Karpas-422 (cell line): ENCODE measurements around the gene MAPK9. TPM values are rescaled to one million over a fixed set of nuclear protein-coding genes. Genes with fewer than 3 reads are reported as not detected.

Experiments used
- DNase-seq: peaks from one replicate; pipeline ENCODE4 v3.0.0-alpha.2; 2015
- H2AFZ ChIP-seq: fragments of 200-600 bp; sonication (generic); 2 replicates; pipeline ENCODE4 v1.6.1; 2014; ENCODE audit warnings: antibody characterized with exemption, low read length, mixed read lengths
- H3K27ac ChIP-seq: fragments of 200-600 bp; sonication (generic); 2 replicates; pipeline ENCODE4 v1.5.1; 2014; ENCODE audit warnings: mild to moderate bottlenecking, low read length, moderate library complexity
- H3K27me3 ChIP-seq: fragments of 200-600 bp; sonication (generic); 2 replicates; pipeline ENCODE4 v1.6.1; 2014; ENCODE audit warnings: low read length, mixed read lengths
- H3K36me3 ChIP-seq: fragments of 200-600 bp; sonication (generic); 2 replicates; pipeline ENCODE4 v1.6.1; 2014; ENCODE audit warnings: low read length, mixed read lengths; ENCODE audit not compliant: insufficient read depth
- H3K4me1 ChIP-seq: fragments of 200-600 bp; sonication (generic); 2 replicates; pipeline ENCODE4 v1.6.1; 2014; ENCODE audit warnings: mild to moderate bottlenecking, low read length, mixed read lengths
- H3K4me2 ChIP-seq: fragments of 200-600 bp; sonication (generic); 2 replicates; pipeline ENCODE4 v1.6.1; 2014; ENCODE audit warnings: low read length, low read depth, mild to moderate bottlenecking; ENCODE audit not compliant: poor library complexity, severe bottlenecking
- H3K4me3 ChIP-seq: fragments of 200-600 bp; sonication (generic); 2 replicates; pipeline ENCODE4 v1.5.1; 2014; ENCODE audit warnings: mild to moderate bottlenecking, antibody characterized with exemption, low read length, mixed read lengths
- H3K79me2 ChIP-seq: fragments of 200-600 bp; sonication (generic); 2 replicates; pipeline ENCODE4 v1.6.1; 2014; ENCODE audit warnings: mild to moderate bottlenecking, low read length, mixed read lengths
- H3K9ac ChIP-seq: fragments of 200-600 bp; sonication (generic); 2 replicates; pipeline ENCODE4 v1.6.0; 2014; ENCODE audit warnings: low read length
- H3K9me2 ChIP-seq: fragments of 200-600 bp; sonication (generic), shearing (Covaris generic); replicated peaks from 2 replicates; pipeline ENCODE4 v1.6.0; 2014; ENCODE audit warnings: mild to moderate bottlenecking, low read length, moderate library complexity; ENCODE audit not compliant: insufficient read depth
- H3K9me3 ChIP-seq: fragments of 300-700, 200-600 bp; sonication (generic); 2 replicates; pipeline ENCODE4 v1.6.1; 2014; ENCODE audit warnings: low read length, mixed read lengths
- H4K20me1 ChIP-seq: fragments of 200-600 bp; sonication (generic); 2 replicates; pipeline ENCODE4 v1.6.1; 2014; ENCODE audit warnings: mild to moderate bottlenecking, antibody characterized with exemption, low read length, low read depth; ENCODE audit not compliant: insufficient read depth
- total RNA-seq: library from RNA; depleted of rRNA; stranded (reverse); fragments of >200 nt; shearing (Covaris generic); gene quantifications from 2 replicates; pipeline ENCODE4 v1.2.3, GENCODE V29; 2014; ENCODE audit warnings: low replicate concordance

The MAPK9 gene
- total RNA-seq, 1 experiment from 2014 or later, result 33.0 TPM

- H3K9ac ChIP-seq, result no peak overlapping the region
- no peaks in the 10 kb centered on the region for H3K36me3 ChIP-seq
- H2AFZ ChIP-seq, result no peak overlapping the region
- H3K9me2 ChIP-seq, result no peaks in the 10 kb centered on the region
- no peaks in the 10 kb centered on the region for H3K4me1 ChIP-seq
- H3K4me2 ChIP-seq, result no peak overlapping the region
- H3K27me3 ChIP-seq, result no peaks in the 10 kb centered on the region
- no peak overlapping the region for H3K27ac ChIP-seq
- no peaks in the 10 kb centered on the region for H3K9me3 ChIP-seq
- no peak overlapping the region for H3K4me3 ChIP-seq
- no peaks in the 10 kb centered on the region for H3K79me2 ChIP-seq
- no peak for DNase-seq
- H4K20me1 ChIP-seq, result no peaks in the 10 kb centered on the region
Observed at GRCh38 chr5:180334751-180335613, 43.1 kb upstream of the MAPK9 start.

GRCh38 chr5:180334176-180334575 is 42.3 kb upstream of the MAPK9 start:
- H3K9ac ChIP-seq, result no peak overlapping the region
- no peaks in the 10 kb centered on the region for H3K27me3 ChIP-seq
- no peaks in the 10 kb centered on the region for H3K9me2 ChIP-seq
- no peak overlapping the region for H2AFZ ChIP-seq
- H3K4me1 ChIP-seq, result no peaks in the 10 kb centered on the region
- H3K4me2 ChIP-seq, result no peak overlapping the region
- H3K36me3 ChIP-seq, result no peaks in the 10 kb centered on the region
- H3K4me3 ChIP-seq, result no peak overlapping the region
- no peak for DNase-seq
- no peaks in the 10 kb centered on the region for H3K79me2 ChIP-seq
- no peaks in the 10 kb centered on the region for H4K20me1 ChIP-seq
- no peak overlapping the region for H3K27ac ChIP-seq
- H3K9me3 ChIP-seq, result no peaks in the 10 kb centered on the region

- H2AFZ ChIP-seq, result no peak overlapping the region
- no peaks in the 10 kb centered on the region for H3K27me3 ChIP-seq
- no peaks in the 10 kb centered on the region for H3K9me3 ChIP-seq
- H3K79me2 ChIP-seq, result no peaks in the 10 kb centered on the region
- no peak overlapping the region for H3K4me2 ChIP-seq
- H3K36me3 ChIP-seq, result no peaks in the 10 kb centered on the region
- H3K9me2 ChIP-seq, result no peaks in the 10 kb centered on the region
- H3K4me3 ChIP-seq, result no peak overlapping the region
- DNase-seq, result no peak
- no peaks in the 10 kb centered on the region for H4K20me1 ChIP-seq
- H3K27ac ChIP-seq, result no peak overlapping the region
- no peak overlapping the region for H3K9ac ChIP-seq
- H3K4me1 ChIP-seq, result no peaks in the 10 kb centered on the region
Observed at GRCh38 chr5:180333661-180334060, 41.8 kb upstream of the MAPK9 start.

GRCh38 chr5:180332861-180333260 is 41.0 kb upstream of the MAPK9 start:
- Histone ChIP-seq H4K20me1 (no peaks in the 10 kb centered on the region), H3K4me2 (no peak overlapping the region), H3K9ac (no peak overlapping the region)

GRCh38 chr5:180332051-180332517 is 40.2 kb upstream of the MAPK9 start:
- Histone ChIP-seq H2AFZ (no peak overlapping the region), H3K9ac (no peak overlapping the region), H3K4me3 (no peak overlapping the region), H3K27me3 (no peaks in the 10 kb centered on the region), H3K27ac (no peak overlapping the region), H3K36me3 (no peaks in the 10 kb centered on the region), H3K9me2 (no peaks in the 10 kb centered on the region), H3K4me2 (no peak overlapping the region), H4K20me1 (no peaks in the 10 kb centered on the region), H3K9me3 (no peaks in the 10 kb centered on the region), H3K79me2 (no peaks in the 10 kb centered on the region), H3K4me1 (no peaks in the 10 kb centered on the region)
- no peak for DNase-seq

More at GRCh38 chr5:180332861-180333260, 41.0 kb upstream of the MAPK9 start:
- H3K27me3 ChIP-seq, result no peaks in the 10 kb centered on the region
- H3K4me3 ChIP-seq, result no peak overlapping the region
- no peaks in the 10 kb centered on the region for H3K9me2 ChIP-seq
- no peak overlapping the region for H2AFZ ChIP-seq
- H3K79me2 ChIP-seq, result no peaks in the 10 kb centered on the region
- H3K36me3 ChIP-seq, result no peaks in the 10 kb centered on the region
- DNase-seq, result no peak
- H3K4me1 ChIP-seq, result no peaks in the 10 kb centered on the region
- H3K27ac ChIP-seq, result no peak overlapping the region
- no peaks in the 10 kb centered on the region for H3K9me3 ChIP-seq

- Histone ChIP-seq H3K9me3 (no peaks in the 10 kb centered on the region), H4K20me1 (no peaks in the 10 kb centered on the region), H2AFZ (no peak overlapping the region), H3K36me3 (no peaks in the 10 kb centered on the region), H3K27me3 (no peaks in the 10 kb centered on the region), H3K79me2 (no peaks in the 10 kb centered on the region), H3K9me2 (no peaks in the 10 kb centered on the region), H3K27ac (no peak overlapping the region), H3K4me1 (no peaks in the 10 kb centered on the region), H3K4me2 (no peak overlapping the region), H3K9ac (no peak overlapping the region), H3K4me3 (no peak overlapping the region)
- no peak for DNase-seq
Observed at GRCh38 chr5:180331647-180331950, 39.7 kb upstream of the MAPK9 start.

- H3K9ac ChIP-seq, result no peak overlapping the region
Observed at GRCh38 chr5:180330810-180331646, 39.1 kb upstream of the MAPK9 start.

GRCh38 chr5:180330270-180330648 is 38.4 kb upstream of the MAPK9 start:
- H3K4me1 ChIP-seq, result no peaks in the 10 kb centered on the region
- H3K4me2 ChIP-seq, result no peak overlapping the region
- no peak for DNase-seq
- no peaks in the 10 kb centered on the region for H3K9me2 ChIP-seq
- H3K36me3 ChIP-seq, result no peaks in the 10 kb centered on the region
- no peaks in the 10 kb centered on the region for H3K27me3 ChIP-seq
- no peak overlapping the region for H3K9ac ChIP-seq
- H3K27ac ChIP-seq, result no peak overlapping the region
- H3K79me2 ChIP-seq, result no peaks in the 10 kb centered on the region
- H3K9me3 ChIP-seq, result no peaks in the 10 kb centered on the region
- no peaks in the 10 kb centered on the region for H4K20me1 ChIP-seq
- no peak overlapping the region for H3K4me3 ChIP-seq
- H2AFZ ChIP-seq, result no peak overlapping the region

More at GRCh38 chr5:180330810-180331646, 39.1 kb upstream of the MAPK9 start:
- H3K4me2 ChIP-seq, result no peak overlapping the region
- H3K36me3 ChIP-seq, result no peaks in the 10 kb centered on the region
- H2AFZ ChIP-seq, result no peak overlapping the region
- H4K20me1 ChIP-seq, result no peaks in the 10 kb centered on the region
- no peak overlapping the region for H3K4me3 ChIP-seq
- no peaks in the 10 kb centered on the region for H3K4me1 ChIP-seq
- no peaks in the 10 kb centered on the region for H3K9me3 ChIP-seq
- no peaks in the 10 kb centered on the region for H3K9me2 ChIP-seq
- H3K79me2 ChIP-seq, result no peaks in the 10 kb centered on the region
- H3K27me3 ChIP-seq, result no peaks in the 10 kb centered on the region
- no peak for DNase-seq
- no peak overlapping the region for H3K27ac ChIP-seq
